HepG2 (cell line): ENCODE data around the gene ZNF526. TPM values are rescaled to one million over a fixed set of nuclear protein-coding genes. Genes with fewer than 3 reads are reported as not detected.

Experiments used
- ATF2 ChIP-seq: sonication (generic); formaldehyde crosslinking; IDR thresholded peaks from 2 replicates; pipeline ENCODE4 v1.4.0; 2020; ENCODE audit warnings: missing genetic modification reagents
- ATF6 ChIP-seq: sonication (generic); formaldehyde crosslinking; conservative IDR thresholded peaks from 2 replicates; pipeline ENCODE4 v1.4.0; 2020; ENCODE audit warnings: missing genetic modification reagents
- DDIT3 ChIP-seq: sonication (generic); formaldehyde crosslinking; IDR thresholded peaks from 2 replicates; pipeline ENCODE4 v1.4.0; 2020; ENCODE audit warnings: mild to moderate bottlenecking, missing genetic modification reagents
- FOSL2 ChIP-seq: sonication (generic); formaldehyde crosslinking; IDR thresholded peaks from 2 replicates; pipeline ENCODE4 v1.4.0; 2020; ENCODE audit warnings: missing genetic modification reagents
- HMG20B ChIP-seq: conservative IDR thresholded peaks from 2 replicates; pipeline ENCODE4 v1.6.1; 2016; ENCODE audit warnings: missing genetic modification reagents, missing compliant biosample characterization
- MAFG ChIP-seq: sonication (generic); formaldehyde crosslinking; IDR thresholded peaks from 2 replicates; pipeline ENCODE4 v1.5.1; 2020; ENCODE audit warnings: mild to moderate bottlenecking, missing genetic modification reagents
- MTF2 ChIP-seq: sonication (generic); formaldehyde crosslinking; IDR thresholded peaks from 2 replicates; pipeline ENCODE4 v1.5.0; 2020; ENCODE audit warnings: missing genetic modification reagents, borderline replicate concordance
- MXD4 ChIP-seq: IDR thresholded peaks from 2 replicates; pipeline ENCODE4 v1.6.1; 2016; ENCODE audit warnings: mild to moderate bottlenecking, missing biosample characterization, missing genetic modification reagents
- NFKBIZ ChIP-seq: IDR thresholded peaks from 2 replicates; pipeline ENCODE4 v1.6.1; 2018; ENCODE audit warnings: missing genetic modification reagents, missing compliant biosample characterization
- PAF1 ChIP-seq: IDR thresholded peaks from 2 replicates; pipeline ENCODE4 v1.6.1; 2016; ENCODE audit warnings: missing genetic modification reagents, missing compliant biosample characterization
- PAWR ChIP-seq: sonication (generic); formaldehyde crosslinking; IDR thresholded peaks from 2 replicates; pipeline ENCODE4 v1.4.0; 2020; ENCODE audit warnings: missing genetic modification reagents, mild to moderate bottlenecking, borderline replicate concordance
- PPARG ChIP-seq: conservative IDR thresholded peaks from 2 replicates; pipeline ENCODE4 v1.6.1; 2016; ENCODE audit warnings: missing biosample characterization, missing genetic modification reagents
- PRPF4 ChIP-seq: fragments of 200-400 bp; formaldehyde crosslinking; IDR thresholded peaks from 2 replicates; pipeline ENCODE4 v1.6.1; 2016; ENCODE audit warnings: low read length, low read depth; ENCODE audit not compliant: poor library complexity, severe bottlenecking
- RAD51 ChIP-seq: fragments of 450-650 bp; IDR thresholded peaks from 2 replicates; pipeline ENCODE4 v1.6.1; 2016; ENCODE audit warnings: borderline replicate concordance
- RORA ChIP-seq: sonication (generic); formaldehyde crosslinking; IDR thresholded peaks from 2 replicates; pipeline ENCODE4 v1.5.0; 2020; ENCODE audit warnings: mild to moderate bottlenecking, missing genetic modification reagents, moderate library complexity
- THAP11 ChIP-seq: IDR thresholded peaks from 2 replicates; pipeline ENCODE4 v1.6.1; 2016; ENCODE audit warnings: missing biosample characterization, missing genetic modification reagents
- ZBTB3 ChIP-seq: sonication (generic); formaldehyde crosslinking; IDR thresholded peaks from 2 replicates; pipeline ENCODE4 v1.4.0; 2020; ENCODE audit warnings: low read depth, mild to moderate bottlenecking, moderate library complexity, missing genetic modification reagents, borderline replicate concordance
- ZC3H13 ChIP-seq: sonication (generic); formaldehyde crosslinking; IDR thresholded peaks from 2 replicates; pipeline ENCODE4 v1.8.1; 2023; ENCODE audit warnings: mild to moderate bottlenecking, missing genetic modification reagents, moderate library complexity
- ZFP82 ChIP-seq: sonication (generic); formaldehyde crosslinking; IDR thresholded peaks from 2 replicates; pipeline ENCODE4 v1.5.1; 2020; ENCODE audit warnings: mild to moderate bottlenecking, missing genetic modification reagents, borderline replicate concordance
- ZNF264 ChIP-seq: sonication (generic); formaldehyde crosslinking; IDR thresholded peaks from 2 replicates; pipeline ENCODE4 v1.4.0; 2020; ENCODE audit warnings: missing genetic modification reagents
- ZNF276 ChIP-seq: sonication (generic); formaldehyde crosslinking; IDR thresholded peaks from 2 replicates; pipeline ENCODE4 v1.4.0; 2020; ENCODE audit warnings: mild to moderate bottlenecking, low read depth, missing genetic modification reagents
- ZNF569 ChIP-seq: sonication (generic); formaldehyde crosslinking; IDR thresholded peaks from 2 replicates; pipeline ENCODE4 v1.5.0; 2020; ENCODE audit warnings: mild to moderate bottlenecking, missing genetic modification reagents, moderate library complexity, borderline replicate concordance
- ZNF605 ChIP-seq: sonication (generic); formaldehyde crosslinking; IDR thresholded peaks from 2 replicates; pipeline ENCODE4 v1.8.0; 2022; ENCODE audit warnings: mild to moderate bottlenecking, missing genetic modification reagents
- ZNF775 ChIP-seq: sonication (generic); formaldehyde crosslinking; IDR thresholded peaks from 2 replicates; pipeline ENCODE4 v1.4.0; 2020; ENCODE audit warnings: missing genetic modification reagents, mild to moderate bottlenecking, moderate library complexity, borderline replicate concordance
- ZSCAN25 ChIP-seq: sonication (generic); formaldehyde crosslinking; IDR thresholded peaks from 2 replicates; pipeline ENCODE4 v1.8.0; 2022; ENCODE audit warnings: mild to moderate bottlenecking, missing genetic modification reagents
- polyA plus RNA-seq, 8 experiments: library from polyadenylated mRNA; depleted of rRNA in 3 of 8; stranded (reverse) in 7 of 8; unstranded in 1 of 8; fragments of >200 nt; fragmentation: Illumina TruSeq in 4 of 8; extraction: Trizol in 4 of 8; gene quantifications; 2 replicates each; pipeline versions ENCODE4 v1.2.1 to v1.2.3, GENCODE V29; 2011 to 2016; ENCODE audit warnings: low read depth in 4 of 8, missing spikeins in 1 of 8, mixed read lengths in 1 of 8; ENCODE audit not compliant: insufficient read depth in 1 of 8
- total RNA-seq, 5 experiments: library from RNA; depleted of rRNA; stranded (reverse); fragments of >200 nt; fragmentation: Illumina TruSeq; extraction: Trizol; gene quantifications; 2 replicates each; pipeline ENCODE4 v1.2.3, GENCODE V29; 2016; ENCODE audit warnings: low read depth in 1 of 5

Gene ZNF526
- total and polyA plus RNA-seq, 2 of the 13 experiments (the other 11 are each of a cell fraction or from before 2014, with no cell fraction given): 3.3 to 8.4 TPM

- TF ChIP-seq ZNF264 (CRISPR knock-in tag) (no peak), PRPF4 (no peak), RORA (CRISPR knock-in tag) (no peak), DDIT3 (no peak), ZNF775 (no peak), ATF6 (CRISPR knock-in tag) (no peak), ATF2 (peak; percentile 81; the same call in 1 of the 2 replicates), FOSL2 (CRISPR knock-in tag) (peak; percentile 51), ZC3H13 (CRISPR knock-in tag) (no peak; the same call in 1 of the 2 replicates), PAF1 (CRISPR knock-in tag) (no peak), HMG20B (CRISPR knock-in tag) (no peak), MAFG (CRISPR knock-in tag) (no peak), ZNF276 (CRISPR knock-in tag) (no peak), ZNF569 (CRISPR knock-in tag) (no peak), ZBTB3 (CRISPR knock-in tag) (no peak), THAP11 (CRISPR knock-in tag) (peak; percentile 97), MXD4 (CRISPR knock-in tag) (no peak; the same call in 1 of the 2 replicates), PAWR (no peak), NFKBIZ (CRISPR knock-in tag) (0 out of 2 replicates have a peak, but pooled peaks have one; percentile 56), PPARG (CRISPR knock-in tag) (no peak), MTF2 (no peak), ZNF605 (CRISPR knock-in tag) (peak; percentile 20; the same call in 1 of the 2 replicates), ZSCAN25 (CRISPR knock-in tag) (no peak), ZFP82 (CRISPR knock-in tag) (peak; percentile 43; the same call in 1 of the 2 replicates), RAD51 (no peak)
Observed at GRCh38 chr19:42242512-42243409, 22.6 kb downstream of the ZNF526 start, which contains the start of gene GSK3A (continued).
